ENCODE measurements around the gene MPZL1. TPM values are rescaled to one million over a fixed set of nuclear protein-coding genes. Genes with fewer than 3 reads are reported as not detected.

Gene MPZL1
- total and polyA plus RNA-seq, 12 donors, result 12.8 to 52.5 (median 24.6) TPM

GRCh38 chr1:167706363-167706762 lies 15.4 kb upstream of the MPZL1 start:
- intact Hi-C loops (cut with DNase I), result no loop called here
- no peak for ATAC-seq
- Histone ChIP-seq H3K27ac (no peak overlapping the region), H3K4me1 (peaks cover 0 to 25% (median 8%) of the 10 kb centered on the region in 9 donors), H3K4me3 (no peak overlapping the region), H3K36me3 (peaks cover 0 to 58% (median 6%) of the 10 kb centered on the region in 9 donors), H3K9me3 (no peaks in the 10 kb centered on the region), H3K27me3 (no peaks in the 10 kb centered on the region)
- 69 to 89% methylated on average over 2 of the region's 2 CpGs for WGBS, 2 donors
- no peak for DNase-seq
- no peak for TF ChIP-seq CTCF (IDR thresholded peaks at IDR 0.05)

DNA sequence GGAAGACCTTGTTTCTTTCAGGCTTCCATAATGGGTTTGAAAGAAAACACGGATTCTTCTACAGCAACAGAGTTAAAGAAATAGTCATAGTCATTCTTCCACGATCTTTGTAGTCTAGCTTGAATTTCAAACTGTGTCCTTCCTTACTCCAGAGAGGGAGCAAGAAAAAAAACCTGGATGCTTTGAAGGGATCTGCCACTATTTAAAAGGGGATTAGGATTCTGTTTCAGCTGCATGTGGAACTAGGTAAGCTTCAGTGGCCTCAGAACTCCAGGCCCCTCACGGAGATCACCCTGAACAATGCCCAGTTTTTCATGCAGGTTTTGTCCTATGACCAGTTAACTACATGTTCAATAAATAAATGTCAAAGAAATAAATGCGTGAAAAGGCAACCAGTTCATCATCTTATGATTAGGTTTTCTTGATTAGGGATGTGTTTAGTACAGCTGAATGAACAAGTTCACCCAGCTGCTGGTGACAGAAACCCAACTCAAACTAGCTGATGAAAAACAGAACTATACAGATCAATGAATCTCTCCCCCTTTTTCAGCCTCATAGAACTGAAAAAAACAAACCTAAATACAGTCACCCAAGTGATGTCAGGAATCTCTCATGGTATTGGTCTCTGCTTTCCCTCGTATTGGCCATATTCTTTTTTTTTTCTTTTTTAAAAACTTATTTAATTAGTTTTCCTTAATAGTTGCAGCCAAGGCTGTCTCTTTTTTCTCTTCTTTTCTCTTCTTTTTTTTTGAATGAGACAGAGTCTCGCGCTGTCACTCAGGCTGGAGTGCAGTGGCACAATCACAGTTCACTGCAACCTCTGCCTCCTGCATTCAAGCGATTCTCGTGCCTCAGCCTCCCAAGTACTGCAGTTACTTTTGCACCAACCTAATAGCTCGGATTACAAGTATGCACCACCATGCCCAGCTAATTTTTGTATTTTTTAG lies 14.6 kb upstream of the MPZL1 start:
- H3K9me3 ChIP-seq, result no peaks in the 10 kb centered on the region
- ATAC-seq (no peak), DNase-seq (no peak)
- H3K36me3 ChIP-seq, result peaks cover 0 to 50% (median 6%) of the 10 kb centered on the region in 9 donors
- TF ChIP-seq CTCF (IDR thresholded peaks at IDR 0.05), result no peak
- H3K27ac ChIP-seq, result no peak overlapping the region
- no peaks in the 10 kb centered on the region for H3K27me3 ChIP-seq
- peaks cover 0 to 25% (median 8%) of the 10 kb centered on the region in 9 donors for H3K4me1 ChIP-seq
- 87 to 88% methylated on average over 10 of the region's 10 CpGs for WGBS, 2 donors
- intact Hi-C loops (cut with DNase I), result no loop called here
- H3K4me3 ChIP-seq, result no peak overlapping the region

GRCh38 chr1:167707942-167708341 lies 13.8 kb upstream of the MPZL1 start:
- Histone ChIP-seq H3K27ac (no peak overlapping the region), H3K36me3 (peaks cover 0 to 42% (median 6%) of the 10 kb centered on the region in 9 donors), H3K9me3 (no peaks in the 10 kb centered on the region), H3K4me3 (no peak overlapping the region), H3K27me3 (no peaks in the 10 kb centered on the region), H3K4me1 (peaks cover 0 to 25% (median 8%) of the 10 kb centered on the region in 9 donors)
- intact Hi-C loops (cut with DNase I), result no loop called here
- no peak for DNase-seq
- no peak for ATAC-seq
- TF ChIP-seq CTCF (IDR thresholded peaks at IDR 0.05), result no peak
- 91 to 96% methylated on average over 4 of the region's 4 CpGs for WGBS, 2 donors

DNA sequence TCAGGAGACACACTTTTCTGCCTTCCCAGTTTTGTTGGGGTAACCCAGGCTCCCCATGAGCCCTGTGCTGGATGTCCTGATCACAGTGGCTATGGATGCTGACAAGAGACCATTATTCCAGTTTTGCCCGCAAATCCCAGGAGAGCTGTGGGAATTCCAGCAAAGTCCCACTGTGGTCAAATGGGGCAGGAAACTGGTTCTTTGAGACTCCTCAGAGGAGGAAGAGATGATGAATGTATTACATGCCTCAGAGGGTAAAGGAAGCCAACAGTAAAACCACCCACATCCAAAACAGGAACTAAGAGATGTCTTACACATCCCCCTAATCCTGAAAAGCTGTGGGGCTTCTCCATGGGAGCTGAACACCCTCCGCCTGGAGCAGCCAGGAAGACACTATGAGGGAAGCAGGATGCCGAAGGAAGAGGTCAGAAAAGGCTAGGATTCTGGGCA lies 12.8 kb upstream of the MPZL1 start:
- Histone ChIP-seq H3K36me3 (peaks cover 0 to 32% (median 0%) of the 10 kb centered on the region in 9 donors), H3K9me3 (no peaks in the 10 kb centered on the region), H3K27ac (peak overlapping the region in 2 of 10 donors; percentile 3 to 13), H3K4me1 (peaks cover 0 to 24% (median 13%) of the 10 kb centered on the region in 9 donors), H3K4me3 (no peak overlapping the region), H3K27me3 (no peaks in the 10 kb centered on the region)
- ATAC-seq, result no peak
- intact Hi-C loops (cut with DNase I), result no loop called here
- DNase-seq, result no peak
- no peak for TF ChIP-seq CTCF (IDR thresholded peaks at IDR 0.05)
- WGBS, 2 donors, result 52 to 75% methylated on average over 3 of the region's 3 CpGs
